ENCODE results near the gene C2orf92.

DNA sequence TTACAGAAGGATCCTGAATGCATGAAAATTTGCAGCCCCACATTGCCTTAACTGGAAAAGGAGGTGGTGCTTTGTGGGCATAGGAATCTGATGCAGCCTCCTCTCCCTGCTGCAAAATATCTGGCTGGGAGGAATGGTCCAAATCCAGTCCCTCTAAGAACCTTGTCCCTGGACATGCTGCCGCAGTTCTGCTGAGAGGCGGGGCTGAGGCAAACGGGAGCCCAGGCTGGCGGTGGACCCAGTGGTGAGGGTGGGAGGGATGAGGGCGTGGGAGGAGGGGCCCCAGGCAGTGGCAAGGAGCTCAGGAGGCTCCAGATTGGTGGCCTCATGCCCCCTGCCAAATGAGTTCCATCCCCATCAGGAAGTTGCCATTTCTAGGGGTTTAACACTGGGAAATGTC is 80.1 kb downstream of the C2orf92 start:
- TF ChIP-seq, protein P1, sequence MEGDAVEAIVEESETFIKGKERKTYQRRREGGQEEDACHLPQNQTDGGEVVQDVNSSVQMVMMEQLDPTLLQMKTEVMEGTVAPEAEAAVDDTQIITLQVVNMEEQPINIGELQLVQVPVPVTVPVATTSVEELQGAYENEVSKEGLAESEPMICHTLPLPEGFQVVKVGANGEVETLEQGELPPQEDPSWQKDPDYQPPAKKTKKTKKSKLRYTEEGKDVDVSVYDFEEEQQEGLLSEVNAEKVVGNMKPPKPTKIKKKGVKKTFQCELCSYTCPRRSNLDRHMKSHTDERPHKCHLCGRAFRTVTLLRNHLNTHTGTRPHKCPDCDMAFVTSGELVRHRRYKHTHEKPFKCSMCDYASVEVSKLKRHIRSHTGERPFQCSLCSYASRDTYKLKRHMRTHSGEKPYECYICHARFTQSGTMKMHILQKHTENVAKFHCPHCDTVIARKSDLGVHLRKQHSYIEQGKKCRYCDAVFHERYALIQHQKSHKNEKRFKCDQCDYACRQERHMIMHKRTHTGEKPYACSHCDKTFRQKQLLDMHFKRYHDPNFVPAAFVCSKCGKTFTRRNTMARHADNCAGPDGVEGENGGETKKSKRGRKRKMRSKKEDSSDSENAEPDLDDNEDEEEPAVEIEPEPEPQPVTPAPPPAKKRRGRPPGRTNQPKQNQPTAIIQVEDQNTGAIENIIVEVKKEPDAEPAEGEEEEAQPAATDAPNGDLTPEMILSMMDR (conservative IDR thresholded peaks at IDR 0.05 in 1 of 2, IDR thresholded peaks at IDR 0.05 in 1 of 2; ENCODE audit: low read depth in 1 of 2, low read length in 2 of 2): no peak
- TF ChIP-seq EZH2 (IDR thresholded peaks at IDR 0.05; ENCODE audit: low read length, missing control alignments): no peak

Data from fibroblast of lung (primary cell).